PC-3 (cell line): ENCODE data around the gene MAN2B1.

Experiments used
- EZH2 ChIP-seq: fragments of 300-600 bp; sonication (generic); IDR thresholded peaks from one replicate; pipeline ENCODE4 v1.6.1; 2017; ENCODE audit warnings: antibody characterized with exemption, mild to moderate bottlenecking, low read length; ENCODE audit not compliant: unreplicated experiment
- TF ChIP-seq, protein P1 (sequence below): fragments of 300-600 bp; sonication (generic); conservative IDR thresholded peaks from 2 replicates; pipeline ENCODE4 v1.5.1; 2017; ENCODE audit warnings: antibody characterized with exemption, low read depth, mild to moderate bottlenecking, low read length

DNA sequence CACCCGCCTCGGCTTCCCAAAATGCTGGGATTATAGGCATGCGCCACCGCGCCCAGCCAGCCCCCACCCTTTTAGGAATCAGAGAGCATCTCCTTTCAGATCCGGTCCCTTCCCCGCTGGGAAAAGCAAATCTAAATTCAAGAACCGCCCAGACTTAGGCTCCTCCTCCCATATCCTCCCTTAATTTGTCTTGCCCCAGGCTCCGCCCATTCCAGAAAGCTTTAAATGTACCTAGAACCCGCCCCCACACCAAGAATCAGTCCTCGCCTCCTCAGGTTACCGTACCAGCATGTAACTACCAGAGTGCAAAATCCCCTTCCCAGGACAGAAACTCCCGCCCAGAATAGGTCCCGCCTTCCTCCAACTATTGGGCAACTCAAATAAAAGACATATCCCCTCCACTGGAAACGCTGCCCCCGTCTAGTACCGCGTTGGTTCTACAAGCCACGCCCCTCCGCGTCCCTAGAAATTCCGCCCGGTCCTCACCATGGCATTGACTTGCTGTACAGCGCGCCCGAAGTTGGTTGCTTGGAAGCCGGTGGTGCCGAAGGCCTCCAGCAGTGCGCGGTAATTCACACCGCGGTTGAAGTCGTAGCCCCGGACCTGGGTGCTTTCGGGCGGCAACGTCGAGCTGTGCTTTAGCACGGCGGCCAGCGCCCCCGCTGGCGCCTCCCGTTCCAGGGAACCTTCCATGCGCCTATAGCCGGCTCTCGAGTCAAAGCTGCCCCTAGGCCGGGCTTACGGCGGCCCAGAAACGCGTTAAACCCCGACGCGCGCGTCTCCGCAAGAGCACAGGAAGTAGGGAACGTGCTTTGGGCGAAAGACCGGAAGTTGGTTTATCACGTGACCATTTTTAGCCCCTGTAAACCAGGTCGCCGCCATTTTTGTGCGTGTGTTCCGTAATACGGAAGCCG, 14.8 kb upstream of the MAN2B1 start, which contains the start of gene DHPS:
- TF ChIP-seq EZH2, result no peak
- TF ChIP-seq, protein P1, sequence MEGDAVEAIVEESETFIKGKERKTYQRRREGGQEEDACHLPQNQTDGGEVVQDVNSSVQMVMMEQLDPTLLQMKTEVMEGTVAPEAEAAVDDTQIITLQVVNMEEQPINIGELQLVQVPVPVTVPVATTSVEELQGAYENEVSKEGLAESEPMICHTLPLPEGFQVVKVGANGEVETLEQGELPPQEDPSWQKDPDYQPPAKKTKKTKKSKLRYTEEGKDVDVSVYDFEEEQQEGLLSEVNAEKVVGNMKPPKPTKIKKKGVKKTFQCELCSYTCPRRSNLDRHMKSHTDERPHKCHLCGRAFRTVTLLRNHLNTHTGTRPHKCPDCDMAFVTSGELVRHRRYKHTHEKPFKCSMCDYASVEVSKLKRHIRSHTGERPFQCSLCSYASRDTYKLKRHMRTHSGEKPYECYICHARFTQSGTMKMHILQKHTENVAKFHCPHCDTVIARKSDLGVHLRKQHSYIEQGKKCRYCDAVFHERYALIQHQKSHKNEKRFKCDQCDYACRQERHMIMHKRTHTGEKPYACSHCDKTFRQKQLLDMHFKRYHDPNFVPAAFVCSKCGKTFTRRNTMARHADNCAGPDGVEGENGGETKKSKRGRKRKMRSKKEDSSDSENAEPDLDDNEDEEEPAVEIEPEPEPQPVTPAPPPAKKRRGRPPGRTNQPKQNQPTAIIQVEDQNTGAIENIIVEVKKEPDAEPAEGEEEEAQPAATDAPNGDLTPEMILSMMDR, result no peak
